ENCODE results near the gene BRSK2.

GRCh38 chr11:1479678-1480118, 90.0 kb downstream of the BRSK2 start:
- TF ChIP-seq CTCF (IDR thresholded peaks at IDR 0.05) (no peak), POLR2A (IDR thresholded peaks at IDR 0.05) (no peak), EP300 (IDR thresholded peaks at IDR 0.05) (no peak), POLR2AphosphoS5 (IDR thresholded peaks at IDR 0.05) (no peak)

All from upper lobe of left lung (tissue), 4 donors.